H1 (cell line): ENCODE results near the gene ERFE. TPM values are rescaled to one million over a fixed set of nuclear protein-coding genes. Genes with fewer than 3 reads are reported as not detected.

Experiments used
- CTCF ChIA-PET: fragments of 300-600 bp; sonication (Branson Sonifier 250); formaldehyde crosslinking; loops from one replicate; lab custom pipeline; 2021; ENCODE audit not compliant: partially characterized antibody; lab: Charles Lee
- POLR2A ChIA-PET: fragments of 300-600 bp; sonication (Branson Sonifier 250); formaldehyde crosslinking; loops from one replicate; lab custom pipeline; 2021; ENCODE audit warnings: inconsistent platforms; ENCODE audit not compliant: partially characterized antibody; lab: Charles Lee
- DNase-seq, 2 experiments: peaks; one replicate each; pipeline versions ENCODE4 v3.0.0 to v3.0.0-alpha.2; 2010 to 2022; ENCODE audit warnings: low spot score in 2 of 2, low read depth in 1 of 2, mixed read lengths in 1 of 2
- FAIRE-seq: peaks from 2 replicates; lab custom pipeline; 2011; peaks lifted over from hg19 to GRCh38; lab: Jason Lieb, UNC
- H2AFZ ChIP-seq: 2 replicates; pipeline ENCODE4 v1.8.1; 2012; ENCODE audit warnings: low read length, inconsistent platforms
- H2AK5ac ChIP-seq: 2 replicates; pipeline ENCODE4 v1.6.1; 2013; ENCODE audit warnings: low read depth, low read length
- H2BK120ac ChIP-seq: replicated peaks from 2 replicates; pipeline ENCODE3; 2013; ENCODE audit warnings: low read depth, low read length, inconsistent platforms
- H2BK12ac ChIP-seq: 2 replicates; pipeline ENCODE4 v1.6.1; 2013; ENCODE audit warnings: low read depth, low read length
- H2BK15ac ChIP-seq: 2 replicates; pipeline ENCODE4 v1.6.1; 2013; ENCODE audit warnings: low read length
- H2BK20ac ChIP-seq: 2 replicates; pipeline ENCODE4 v1.6.1; 2013; ENCODE audit warnings: low read length
- H2BK5ac ChIP-seq: 2 replicates; pipeline ENCODE4 v1.6.1; 2013; ENCODE audit warnings: low read depth, low read length
- H3K14ac ChIP-seq: 2 replicates; pipeline ENCODE4 v1.6.1; 2013; ENCODE audit warnings: inconsistent platforms; ENCODE audit not compliant: insufficient read length
- H3K18ac ChIP-seq: 2 replicates; pipeline ENCODE4 v1.6.1; 2013; ENCODE audit warnings: low read length; ENCODE audit errors: extremely low read depth
- H3K23ac ChIP-seq: 2 replicates; pipeline ENCODE4 v1.6.1; 2013; ENCODE audit warnings: inconsistent platforms; ENCODE audit not compliant: insufficient read length
- H3K23me2 ChIP-seq: 2 replicates; pipeline ENCODE4 v1.6.1; 2013; ENCODE audit warnings: low read depth, low read length
- H3K27ac ChIP-seq: 2 replicates; pipeline ENCODE4 v1.6.1; 2011; ENCODE audit warnings: low read depth, low read length, inconsistent platforms
- H3K27me3 ChIP-seq, 4 experiments: replicated peaks in 1 of 4; 1 replicate in 1 of 4; 2 replicates in 3 of 4; pipeline versions ENCODE4 v1.6.1 to v1.8.1; 2011 to 2013; ENCODE audit warnings: low read length in 3 of 4, mild to moderate bottlenecking in 3 of 4, inconsistent platforms in 2 of 4, mixed read lengths in 2 of 4, moderate library complexity in 1 of 4; ENCODE audit not compliant: control insufficient read depth in 3 of 4, insufficient read depth in 3 of 4; ENCODE audit errors: extremely low read depth in 1 of 4
- H3K36me3 ChIP-seq, 4 experiments: 2 replicates each; pipeline versions ENCODE4 v1.6.1 to v1.8.1; 2011 to 2013; ENCODE audit warnings: mild to moderate bottlenecking in 4 of 4, low read length in 3 of 4, moderate library complexity in 2 of 4, control low read depth in 1 of 4, inconsistent platforms in 1 of 4; ENCODE audit not compliant: insufficient read depth in 4 of 4, control insufficient read depth in 2 of 4
- H3K4ac ChIP-seq: replicated peaks from 2 replicates; pipeline ENCODE3; 2013; ENCODE audit warnings: low read length, low read depth, mixed read lengths, inconsistent platforms; ENCODE audit not compliant: insufficient read length
- H3K4me1 ChIP-seq, 4 experiments: replicated peaks in 1 of 4; 1 replicate in 1 of 4; 2 replicates in 3 of 4; pipeline versions ENCODE4 v1.6.1 to v1.8.1; 2011 to 2013; ENCODE audit warnings: low read length in 3 of 4, inconsistent platforms in 2 of 4, mixed read lengths in 1 of 4; ENCODE audit not compliant: insufficient read depth in 4 of 4, control insufficient read depth in 3 of 4
- H3K4me2 ChIP-seq, 2 experiments: 2 replicates each; pipeline versions ENCODE4 v1.6.1 to v1.8.1; 2011 to 2013; ENCODE audit warnings: low read depth in 2 of 2, low read length in 2 of 2, control low read depth in 1 of 2, inconsistent platforms in 1 of 2, mild to moderate bottlenecking in 1 of 2; ENCODE audit not compliant: insufficient read depth in 1 of 2
- H3K4me3 ChIP-seq, 4 experiments: fragments of 200-600, 300-600 bp in 1 of 4; sonication (generic), shearing (Covaris generic), sonication (Bioruptor Twin) in 1 of 4; 2 replicates each; pipeline versions ENCODE4 v1.5.1 to v1.8.1; 2011 to 2016; ENCODE audit warnings: low read length in 4 of 4, low read depth in 3 of 4, control low read depth in 2 of 4, inconsistent platforms in 2 of 4, mild to moderate bottlenecking in 2 of 4, mixed read lengths in 1 of 4, moderate library complexity in 1 of 4; ENCODE audit not compliant: insufficient read depth in 2 of 4; ENCODE audit errors: extremely low read depth in 1 of 4
- H3K56ac ChIP-seq: replicated peaks from 2 replicates; pipeline ENCODE3; 2013; ENCODE audit warnings: low read depth, mild to moderate bottlenecking, mixed read lengths, low read length, inconsistent platforms; ENCODE audit not compliant: insufficient read length
- H3K79me1 ChIP-seq: 2 replicates; pipeline ENCODE4 v1.6.1; 2013; ENCODE audit warnings: low read depth, low read length, control low read depth
- H3K79me2 ChIP-seq, 2 experiments: 2 replicates each; pipeline versions ENCODE4 v1.6.1 to v1.8.1; 2012 to 2013; ENCODE audit warnings: low read length in 2 of 2, mild to moderate bottlenecking in 2 of 2, inconsistent platforms in 1 of 2; ENCODE audit not compliant: insufficient read depth in 2 of 2, control insufficient read depth in 1 of 2
- H3K9ac ChIP-seq, 4 experiments: replicated peaks in 1 of 4; 1 replicate in 1 of 4; 2 replicates in 3 of 4; pipeline versions ENCODE4 v1.6.1 to v1.8.1; 2011 to 2013; ENCODE audit warnings: low read depth in 3 of 4, low read length in 3 of 4, control low read depth in 2 of 4, mild to moderate bottlenecking in 2 of 4, moderate library complexity in 2 of 4, inconsistent platforms in 1 of 4; ENCODE audit errors: extremely low read depth in 1 of 4
- H3K9me3 ChIP-seq, 2 experiments: 2 replicates each; pipeline versions ENCODE4 v1.6.1 to v1.8.1; 2012 to 2013; ENCODE audit warnings: mild to moderate bottlenecking in 2 of 2, moderate library complexity in 2 of 2, control low read depth in 1 of 2, inconsistent platforms in 1 of 2, low read depth in 1 of 2, low read length in 1 of 2, mixed read lengths in 1 of 2; ENCODE audit not compliant: insufficient read depth in 2 of 2
- H4K20me1 ChIP-seq, 2 experiments: replicated peaks in 1 of 2; 2 replicates each; pipeline versions ENCODE3 to v1.8.1; 2011 to 2013; ENCODE audit warnings: inconsistent platforms in 2 of 2, low read length in 2 of 2, mild to moderate bottlenecking in 1 of 2; ENCODE audit not compliant: insufficient read depth in 2 of 2, control insufficient read depth in 1 of 2
- H4K5ac ChIP-seq: 2 replicates; pipeline ENCODE4 v1.6.1; 2013; ENCODE audit warnings: low read length, low read depth, mixed read lengths, inconsistent platforms; ENCODE audit not compliant: insufficient read length
- H4K8ac ChIP-seq: 2 replicates; pipeline ENCODE4 v1.8.0; 2013; ENCODE audit warnings: mild to moderate bottlenecking, moderate library complexity, low read length, inconsistent platforms; ENCODE audit not compliant: insufficient read depth; ENCODE audit errors: extremely low read depth
- H4K91ac ChIP-seq: replicated peaks from 2 replicates; pipeline ENCODE3; 2013; ENCODE audit warnings: low read length, mixed read lengths, inconsistent platforms; ENCODE audit not compliant: insufficient read length
- BACH1 ChIP-seq: IDR thresholded peaks from 2 replicates; pipeline ENCODE4 v1.6.1; 2012; ENCODE audit warnings: low read length, improper control_type of control experiment
- BRCA1 ChIP-seq: IDR thresholded peaks from 2 replicates; pipeline ENCODE4 v1.6.1; 2012; ENCODE audit warnings: low read depth, low read length, improper control_type of control experiment
- CREB1 ChIP-seq: IDR thresholded peaks from 2 replicates; pipeline ENCODE4 v1.6.1; 2012; ENCODE audit warnings: inconsistent platforms
- EP300 ChIP-seq, 2 experiments: IDR thresholded peaks; 1 replicate in 1 of 2; 2 replicates in 1 of 2; pipeline ENCODE4 v1.6.1; 2011 to 2012; ENCODE audit warnings: low read depth in 2 of 2, low read length in 2 of 2, mild to moderate bottlenecking in 2 of 2, borderline replicate concordance in 1 of 2, inconsistent platforms in 1 of 2, moderate library complexity in 1 of 2
- SIX5 ChIP-seq: IDR thresholded peaks from 2 replicates; pipeline ENCODE4 v1.6.1; 2011; ENCODE audit warnings: mild to moderate bottlenecking, low read depth, low read length
- TEAD4 ChIP-seq: IDR thresholded peaks from 2 replicates; pipeline ENCODE4 v1.6.1; 2012; ENCODE audit warnings: low read depth, low read length, inconsistent platforms, mixed read lengths
- WGBS, 2 experiments: shearing (Covaris generic) in 1 of 2; methylation state at CpG; one replicate each; pipeline versions ENCODE4 v1.1.6 to v1.1.7; 2013 to 2015; ENCODE audit warnings: low lambda C conversion rate in 2 of 2, mixed read lengths in 2 of 2, inconsistent platforms in 1 of 2, low coverage in 1 of 2, missing lambda C conversion rate in 1 of 2; ENCODE audit not compliant: insufficient replicate concordance in 2 of 2, insufficient coverage in 1 of 2, insufficient read length in 1 of 2; ENCODE audit errors: extremely low coverage in 1 of 2, missing lambda C conversion rate in 1 of 2; 5-methylcytosine and 5-hydroxymethylcytosine counted together
- polyA plus RNA-seq, 7 experiments: library from polyadenylated mRNA; depleted of rRNA in 3 of 7; stranded (reverse) in 5 of 7; unstranded in 2 of 7; fragments of >200 nt in 5 of 7; fragments of 200-250 nt in 2 of 7; gene quantifications; 1 replicate in 5 of 7; 2 replicates in 1 of 7; 4 replicates in 1 of 7; pipeline versions ENCODE4 v1.2.1 to v1.2.3, GENCODE V29; 2011 to 2013; ENCODE audit warnings: missing spikeins in 2 of 7, mixed read lengths in 2 of 7
- total RNA-seq: library from RNA; stranded (reverse); fragmentation: NEBNext Ultra II Directional; extraction: Animal tissue kit (Norgen Biotek cat#: 25700); gene quantifications from 2 replicates; pipeline ENCODE4 v1.2.1, GENCODE V29; 2021

The ERFE gene
- total and polyA plus RNA-seq, 2 of the 8 experiments (the other 6 are each of a cell fraction or from before 2014, with no cell fraction given), result 2.5 to 3.6 TPM

GRCh38 chr2:238165288-238165921, 6.6 kb downstream of the ERFE start:
- Histone ChIP-seq H4K91ac (no peak overlapping the region), H2BK120ac (no peak overlapping the region), H3K4me3 (no peak overlapping the region), H3K18ac (no peak overlapping the region), H3K23ac (no peak overlapping the region), H4K5ac (no peak overlapping the region), H3K79me1 (no peaks in the 10 kb centered on the region; the same call in 1 of the 2 replicates), H4K20me1 (peaks cover 6% of the 10 kb centered on the region in 2 experiments), H3K14ac (no peak overlapping the region), H3K9me3 (no peaks in the 10 kb centered on the region), H2BK15ac (no peak overlapping the region), H3K4me1 (peaks cover 0 to 1% (median 0%) of the 10 kb centered on the region in 4 experiments; a peak in 2 of 7 replicates), H3K27me3 (peaks cover 19 to 39% (median 30%) of the 10 kb centered on the region in 4 experiments), H2AFZ (no peak overlapping the region), H2BK5ac (no peak overlapping the region), H3K9ac (no peak overlapping the region), H4K8ac (no peak overlapping the region), H2BK20ac (no peak overlapping the region), H3K56ac (no peak overlapping the region), H2BK12ac (no peak overlapping the region), H3K23me2 (peaks cover 4% of the 10 kb centered on the region; the same call in 1 of the 2 replicates), H3K79me2 (no peaks in the 10 kb centered on the region), H3K4me2 (no peak overlapping the region), H3K36me3 (peaks cover 2 to 6% (median 4%) of the 10 kb centered on the region in 4 experiments; a peak in 4 of 8 replicates), H3K27ac (no peak overlapping the region), H3K4ac (no peak overlapping the region), H2AK5ac (no peak overlapping the region)
- TF ChIP-seq SIX5 (no peak), BRCA1 (no peak), TEAD4 (no peak), BACH1 (no peak), EP300 (IDR thresholded peaks at IDR 0.05; ENCODE audit: borderline replicate concordance in 1 of 2, low read depth in 2 of 2, low read length in 2 of 2) (no peak), CREB1 (no peak)
- FAIRE-seq (no peak), DNase-seq (no peak)
- ChIA-PET CTCF (interaction anchor here (1.4 kb wide), 1 partner anchor 8 kb away, joined by 5 read pairs; no protein-coding TSS in a partner anchor), POLR2A (interaction anchor here (0.9 to 1.2 kb wide), 2 partner anchors 10 to 74 kb away, joined by 3 to 5 read pairs; partner anchors contain the start of gene HES6)
- WGBS, 2 experiments, result 88% methylated on average over 11 of the region's 12 CpGs; no CpG with 5 or more reads in 1 of the 2 experiments
